Subcutaneous adipose tissue (tissue), 4 donors: ENCODE measurements around the gene GSTM3. TPM values are rescaled to one million over a fixed set of nuclear protein-coding genes. Genes with fewer than 3 reads are reported as not detected.

Experiments
- total RNA-seq, 4 donors: library from RNA; depleted of rRNA; stranded (reverse); fragments of >200 nt; gene quantifications; one replicate each; pipeline ENCODE4 v1.1.0, GENCODE V29; 2016
- TF ChIP-seq, protein P1 (sequence below): fragments of 450-650 bp; IDR thresholded peaks from one replicate; pipeline ENCODE4 v1.5.1; 2016; ENCODE audit warnings: low read depth, mild to moderate bottlenecking, control low read depth, antibody characterized with exemption, moderate library complexity

GSTM3 gene
- total RNA-seq, 4 donors from 2014 or later, result 38.2 to 62.8 (median 45.7) TPM

DNA sequence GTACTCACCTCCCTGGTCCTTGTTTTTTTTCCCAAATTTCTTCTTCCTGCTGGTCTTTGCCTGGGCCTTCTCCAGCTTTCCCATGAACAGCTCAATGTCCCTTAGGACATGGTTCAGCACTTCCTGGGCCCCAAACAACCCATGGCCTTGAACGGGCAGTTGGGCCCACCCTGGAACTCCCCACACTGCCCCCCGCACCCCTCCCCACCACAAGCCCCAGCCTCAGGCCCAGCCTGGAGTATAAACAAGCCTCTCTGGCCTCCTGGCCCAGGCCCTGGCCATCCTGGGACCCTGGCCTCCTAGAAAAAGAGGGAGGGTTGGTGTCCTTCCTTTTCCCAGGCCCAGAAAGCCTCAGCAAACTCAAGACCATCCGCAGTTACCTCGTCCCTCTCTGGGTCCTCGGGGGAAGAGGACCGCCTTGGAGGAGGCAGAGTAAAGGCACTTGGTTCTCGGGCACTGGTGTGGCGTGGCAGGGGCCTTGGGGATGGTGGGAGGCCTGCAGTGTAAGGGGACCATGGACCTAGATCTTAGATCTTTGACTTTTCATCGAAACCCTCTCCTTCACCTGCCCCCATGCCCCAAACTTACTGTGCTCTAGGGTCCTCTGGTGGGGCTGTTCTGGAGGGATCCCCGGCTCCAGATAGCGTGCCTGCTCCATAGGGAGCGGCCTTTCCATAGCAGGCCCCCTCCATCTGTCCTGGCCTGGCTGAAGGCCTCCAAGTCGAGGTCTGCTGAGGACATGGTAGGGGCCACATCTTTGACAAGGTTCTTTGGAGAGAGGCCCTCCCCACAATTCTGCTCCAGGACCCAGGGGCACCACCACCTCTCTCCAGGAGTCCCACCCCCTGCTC, 17.3 kb upstream of the GSTM3 start:
- TF ChIP-seq, protein P1, sequence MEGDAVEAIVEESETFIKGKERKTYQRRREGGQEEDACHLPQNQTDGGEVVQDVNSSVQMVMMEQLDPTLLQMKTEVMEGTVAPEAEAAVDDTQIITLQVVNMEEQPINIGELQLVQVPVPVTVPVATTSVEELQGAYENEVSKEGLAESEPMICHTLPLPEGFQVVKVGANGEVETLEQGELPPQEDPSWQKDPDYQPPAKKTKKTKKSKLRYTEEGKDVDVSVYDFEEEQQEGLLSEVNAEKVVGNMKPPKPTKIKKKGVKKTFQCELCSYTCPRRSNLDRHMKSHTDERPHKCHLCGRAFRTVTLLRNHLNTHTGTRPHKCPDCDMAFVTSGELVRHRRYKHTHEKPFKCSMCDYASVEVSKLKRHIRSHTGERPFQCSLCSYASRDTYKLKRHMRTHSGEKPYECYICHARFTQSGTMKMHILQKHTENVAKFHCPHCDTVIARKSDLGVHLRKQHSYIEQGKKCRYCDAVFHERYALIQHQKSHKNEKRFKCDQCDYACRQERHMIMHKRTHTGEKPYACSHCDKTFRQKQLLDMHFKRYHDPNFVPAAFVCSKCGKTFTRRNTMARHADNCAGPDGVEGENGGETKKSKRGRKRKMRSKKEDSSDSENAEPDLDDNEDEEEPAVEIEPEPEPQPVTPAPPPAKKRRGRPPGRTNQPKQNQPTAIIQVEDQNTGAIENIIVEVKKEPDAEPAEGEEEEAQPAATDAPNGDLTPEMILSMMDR, result no peak

DNA sequence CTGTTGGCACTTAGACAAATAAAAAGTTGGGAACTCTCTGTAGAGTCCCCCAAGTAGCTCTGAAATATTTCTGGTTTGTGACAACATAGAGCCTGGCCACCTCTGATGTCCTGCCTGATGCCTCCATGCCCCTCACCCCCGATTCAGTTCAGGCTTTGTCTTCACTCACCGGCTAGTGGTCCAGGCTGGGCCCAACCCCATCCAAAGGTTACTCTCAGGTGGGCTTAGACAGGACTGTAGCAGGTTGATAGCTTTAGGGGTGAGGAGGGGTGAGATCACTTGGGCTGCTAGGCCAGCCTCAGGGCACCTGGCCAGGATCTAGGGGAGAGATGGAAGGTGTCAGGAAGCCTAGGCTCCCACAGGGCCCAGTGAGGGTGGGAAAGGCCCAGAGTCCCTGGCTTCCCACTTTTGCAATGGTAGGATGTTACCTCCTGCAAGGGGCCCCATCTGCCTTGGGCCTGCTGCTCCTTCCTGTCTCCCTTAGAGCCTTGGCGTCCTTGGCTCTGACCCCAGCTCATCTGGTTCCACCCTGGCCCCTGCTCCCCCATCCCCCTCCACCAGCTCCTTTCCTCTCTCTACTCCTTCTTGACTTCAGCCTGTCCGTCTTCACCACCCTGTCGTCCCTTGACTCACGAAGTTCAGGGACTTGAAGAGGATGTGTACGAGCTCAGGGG, 16.1 kb upstream of the GSTM3 start:
- TF ChIP-seq, protein P1, result no peak

DNA sequence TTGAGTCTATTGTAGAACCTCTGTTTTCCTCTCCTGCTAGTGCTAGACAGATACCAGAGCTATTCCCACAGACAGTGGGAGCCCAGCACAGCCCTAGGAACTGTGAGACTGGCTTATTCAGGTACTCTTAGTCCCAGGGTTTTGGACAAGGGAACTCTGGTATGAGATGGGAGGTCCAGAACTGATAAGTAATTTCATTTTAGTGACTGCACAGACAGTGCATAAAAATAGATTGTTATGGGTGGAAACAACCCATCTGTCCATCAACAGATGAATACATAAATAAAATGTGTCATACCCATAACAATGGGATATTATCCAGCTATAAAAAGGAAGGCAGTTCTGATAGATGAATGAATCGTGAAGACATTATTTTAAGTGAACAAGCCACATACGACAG, 13.9 kb upstream of the GSTM3 start:
- TF ChIP-seq, protein P1, result no peak

DNA sequence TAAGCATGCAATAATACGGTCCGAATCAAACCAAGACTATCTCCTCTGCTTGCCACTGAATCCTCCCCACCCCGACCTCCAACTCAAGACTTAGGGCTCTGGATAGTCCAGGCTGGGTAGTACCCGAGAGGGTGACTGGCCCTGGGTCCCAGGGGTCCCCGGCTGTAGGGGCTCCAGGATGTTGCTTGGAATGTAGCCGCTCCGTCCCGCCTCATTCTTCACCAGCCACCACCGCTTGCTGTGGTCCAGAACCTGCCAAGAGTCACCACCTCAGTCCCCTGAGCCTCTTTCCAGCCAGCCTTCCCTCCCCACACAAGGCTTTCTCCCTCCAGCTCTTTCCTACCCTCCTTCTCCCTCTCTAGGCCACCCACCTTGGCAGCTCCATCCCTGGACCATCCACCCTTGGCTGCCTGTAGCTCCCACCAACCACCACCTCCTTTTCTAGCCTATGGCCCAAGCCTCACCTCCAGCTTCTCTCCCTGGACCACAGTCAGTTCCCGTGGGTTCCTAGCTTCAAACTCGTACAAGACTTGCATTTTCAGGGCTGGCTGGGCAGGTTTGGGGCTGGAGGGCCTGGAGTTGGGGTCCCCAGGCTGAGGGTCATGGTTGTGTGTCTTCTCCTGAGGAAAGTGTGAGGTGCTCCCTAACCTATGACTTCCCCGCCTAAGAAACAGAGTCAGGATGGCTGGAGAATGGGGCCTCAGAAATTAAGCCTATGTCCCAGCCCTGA, 10.9 kb upstream of the GSTM3 start:
- TF ChIP-seq, protein P1, result no peak

DNA sequence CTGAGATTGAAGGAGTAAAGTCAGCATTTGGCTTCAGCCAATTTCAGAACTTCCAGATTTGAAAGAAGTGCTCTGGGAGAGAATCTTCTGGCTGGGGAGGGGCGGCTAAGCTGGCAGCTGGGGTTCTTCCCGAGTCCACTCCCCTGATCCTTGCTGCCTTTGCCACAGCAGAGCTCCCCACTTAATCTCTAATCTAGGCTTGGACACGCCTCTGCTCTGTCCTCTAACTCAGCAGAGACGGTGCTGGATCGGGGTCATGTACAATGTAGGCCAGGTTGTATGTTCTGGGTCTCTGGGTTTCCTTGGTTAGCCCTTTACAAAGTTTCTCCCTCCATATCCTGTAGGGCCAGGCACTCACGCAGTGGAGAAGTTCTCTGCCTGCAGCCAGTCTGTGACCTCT, 10.1 kb upstream of the GSTM3 start:
- TF ChIP-seq, protein P1, result no peak

DNA sequence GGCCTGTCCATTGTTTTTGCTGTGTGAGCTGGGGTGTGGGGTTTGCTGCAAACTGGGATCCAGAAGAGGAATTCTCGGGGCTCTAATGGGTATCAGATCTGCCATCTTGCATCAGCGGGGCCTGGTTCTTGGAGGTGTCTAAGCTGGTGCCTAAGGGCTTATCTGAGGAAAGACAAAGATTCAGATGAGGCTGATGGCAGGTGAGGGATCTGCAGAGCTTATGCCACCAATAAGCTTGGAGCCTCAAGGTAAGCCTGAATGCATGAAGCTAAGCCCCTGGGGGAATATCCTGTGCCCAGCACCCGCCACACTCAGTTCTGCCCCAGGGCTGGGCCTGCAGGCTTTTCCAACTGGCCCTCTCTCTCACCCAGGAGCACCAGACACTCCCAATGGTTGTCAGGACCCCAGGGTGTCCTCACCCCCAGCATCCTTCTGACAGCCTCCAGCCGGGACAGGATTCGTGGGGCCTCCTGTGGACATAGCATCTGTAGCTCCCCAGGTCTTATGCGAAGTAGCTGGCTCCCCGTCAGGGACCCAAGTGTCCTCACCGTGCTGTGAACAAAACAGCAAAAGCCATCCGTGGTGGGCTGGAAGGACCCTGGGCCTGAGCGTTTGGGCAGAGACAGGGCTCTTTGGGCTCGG, 9.5 kb upstream of the GSTM3 start:
- TF ChIP-seq, protein P1, result no peak
